Astrocyte (in vitro differentiated cells and primary cell): Measurements from ENCODE around the gene DIP2C. TPM values are rescaled to one million over a fixed set of nuclear protein-coding genes. Genes with fewer than 3 reads are reported as not detected.

Experiments
- DNase-seq: peaks from one replicate; pipeline ENCODE4 v3.0.0-alpha.2; 2010; ENCODE audit warnings: low read depth
- FAIRE-seq: peaks from 2 replicates; lab custom pipeline; 2011; peaks lifted over from hg19 to GRCh38; lab: Jason Lieb, UNC
- H2AFZ ChIP-seq: 2 replicates; pipeline ENCODE4 v1.6.0; 2012; ENCODE audit warnings: low read depth, low read length, inconsistent platforms
- H3K27ac ChIP-seq: 2 replicates; pipeline ENCODE4 v1.5.1; 2011; ENCODE audit warnings: low read depth, low read length, inconsistent platforms
- H3K27me3 ChIP-seq: 2 replicates; pipeline ENCODE4 v1.6.0; 2011; ENCODE audit warnings: low read length, inconsistent platforms; ENCODE audit not compliant: insufficient read depth
- H3K36me3 ChIP-seq: 2 replicates; pipeline ENCODE4 v1.5.1; 2011; ENCODE audit warnings: low read length, inconsistent platforms; ENCODE audit not compliant: insufficient read depth
- H3K4me1 ChIP-seq: 2 replicates; pipeline ENCODE4 v1.5.1; 2011; ENCODE audit warnings: low read length, inconsistent platforms; ENCODE audit not compliant: insufficient read depth
- H3K4me2 ChIP-seq: 2 replicates; pipeline ENCODE4 v1.6.0; 2012; ENCODE audit warnings: low read length, inconsistent platforms
- H3K4me3 ChIP-seq: 2 replicates; pipeline ENCODE4 v1.5.1; 2011; ENCODE audit warnings: low read depth, mild to moderate bottlenecking, low read length, inconsistent platforms; ENCODE audit not compliant: insufficient read depth
- H3K79me2 ChIP-seq: 2 replicates; pipeline ENCODE4 v1.6.0; 2012; ENCODE audit warnings: mild to moderate bottlenecking, low read length, inconsistent platforms; ENCODE audit not compliant: insufficient read depth
- H3K9ac ChIP-seq: 2 replicates; pipeline ENCODE4 v1.6.0; 2012; ENCODE audit warnings: mild to moderate bottlenecking, low read length, inconsistent platforms
- H3K9me3 ChIP-seq: 2 replicates; pipeline ENCODE4 v1.5.1; 2012; ENCODE audit warnings: low read depth, mild to moderate bottlenecking, low read length, inconsistent platforms; ENCODE audit not compliant: insufficient read depth
- H4K20me1 ChIP-seq: 2 replicates; pipeline ENCODE4 v1.6.0; 2012; ENCODE audit warnings: low read length, inconsistent platforms; ENCODE audit not compliant: insufficient read depth
- H3K27ac Mint-ChIP-seq: one replicate; pipeline ENCODE4 v1.8.0; 2021; ENCODE audit warnings: mild to moderate bottlenecking, mixed read lengths; ENCODE audit not compliant: unreplicated experiment
- H3K27me3 Mint-ChIP-seq: one replicate; pipeline ENCODE4 v1.8.0; 2021; ENCODE audit warnings: low read depth, mixed read lengths; ENCODE audit not compliant: unreplicated experiment
- H3K36me3 Mint-ChIP-seq: one replicate; pipeline ENCODE4 v1.8.0; 2021; ENCODE audit warnings: low read depth, mixed read lengths; ENCODE audit not compliant: unreplicated experiment
- H3K4me1 Mint-ChIP-seq: one replicate; pipeline ENCODE4 v1.8.0; 2021; ENCODE audit warnings: low read depth, mixed read lengths; ENCODE audit not compliant: unreplicated experiment
- H3K4me3 Mint-ChIP-seq: one replicate; pipeline ENCODE4 v1.8.0; 2021; ENCODE audit warnings: mild to moderate bottlenecking, moderate library complexity, mixed read lengths; ENCODE audit not compliant: unreplicated experiment
- H3K9me3 Mint-ChIP-seq: one replicate; pipeline ENCODE4 v1.8.0; 2021; ENCODE audit warnings: mild to moderate bottlenecking, mixed read lengths; ENCODE audit not compliant: unreplicated experiment
- CTCF ChIP-seq: IDR thresholded peaks from 2 replicates; pipeline ENCODE4 v1.5.1; 2011; ENCODE audit warnings: low read depth, mild to moderate bottlenecking, inconsistent platforms, low read length, moderate library complexity; ENCODE audit not compliant: insufficient read depth
- EZH2 ChIP-seq: IDR thresholded peaks from 2 replicates; pipeline ENCODE4 v1.6.1; 2012; ENCODE audit warnings: mild to moderate bottlenecking, low read length, inconsistent platforms; ENCODE audit not compliant: insufficient read depth
- total RNA-seq: library from RNA; stranded (reverse); gene quantifications from 2 replicates; pipeline ENCODE4 v1.2.1, GENCODE V29; 2021

Gene DIP2C
- total RNA-seq, 1 donor from 2014 or later = 27.3 TPM

GRCh38 chr10:443459-443858 lies 246.0 kb downstream of the DIP2C start:
- TF ChIP-seq EZH2 = no peak
- no peak overlapping the region for H3K27ac ChIP-seq
- Mint-ChIP-seq H3K4me1 (no peaks in the 10 kb centered on the region), H3K27me3 (no peaks in the 10 kb centered on the region), H3K9me3 (no peaks in the 10 kb centered on the region), H3K36me3 (peaks cover 28% of the 10 kb centered on the region), H3K4me3 (no peak overlapping the region), H3K27ac (no peak overlapping the region)
- no peak overlapping the region for H3K4me3 ChIP-seq
- no peak overlapping the region for H3K4me2 ChIP-seq
- peaks cover 10% of the 10 kb centered on the region for H3K79me2 ChIP-seq
- H3K36me3 ChIP-seq = no peaks in the 10 kb centered on the region
- H4K20me1 ChIP-seq = peaks cover 38% of the 10 kb centered on the region
- no peak overlapping the region for H3K9ac ChIP-seq
- FAIRE-seq (no peak), DNase-seq (no peak)
- no peak overlapping the region for H2AFZ ChIP-seq
- H3K9me3 ChIP-seq = no peaks in the 10 kb centered on the region
- H3K27me3 ChIP-seq = no peaks in the 10 kb centered on the region
- no peaks in the 10 kb centered on the region for H3K4me1 ChIP-seq

- no peaks in the 10 kb centered on the region for H3K9me3 ChIP-seq
- Mint-ChIP-seq H3K4me1 (no peaks in the 10 kb centered on the region), H3K9me3 (no peaks in the 10 kb centered on the region), H3K27ac (no peak overlapping the region), H3K27me3 (no peaks in the 10 kb centered on the region), H3K4me3 (no peak overlapping the region), H3K36me3 (peaks cover 34% of the 10 kb centered on the region)
- H3K4me3 ChIP-seq = no peak overlapping the region
- H3K79me2 ChIP-seq = peaks cover 10% of the 10 kb centered on the region
- H3K4me1 ChIP-seq = no peaks in the 10 kb centered on the region
- TF ChIP-seq EZH2 (no peak), CTCF (no peak)
- H3K27ac ChIP-seq = no peak overlapping the region
- no peaks in the 10 kb centered on the region for H3K27me3 ChIP-seq
- no peaks in the 10 kb centered on the region for H3K36me3 ChIP-seq
- no peak overlapping the region for H3K9ac ChIP-seq
- no peak for DNase-seq
- peaks cover 32% of the 10 kb centered on the region for H4K20me1 ChIP-seq
- no peak overlapping the region for H2AFZ ChIP-seq
- FAIRE-seq = no peak
- H3K4me2 ChIP-seq = no peak overlapping the region
Measured at GRCh38 chr10:442209-442608, 247.3 kb downstream of the DIP2C start.

- Histone ChIP-seq H3K4me1 (no peaks in the 10 kb centered on the region), H3K27ac (no peak overlapping the region), H3K27me3 (no peaks in the 10 kb centered on the region), H3K36me3 (no peaks in the 10 kb centered on the region), H3K9ac (no peak overlapping the region), H3K4me3 (no peak overlapping the region), H4K20me1 (peaks cover 31% of the 10 kb centered on the region), H2AFZ (no peak overlapping the region), H3K9me3 (no peaks in the 10 kb centered on the region), H3K4me2 (no peak overlapping the region), H3K79me2 (peaks cover 7% of the 10 kb centered on the region)
- Mint-ChIP-seq H3K36me3 (peaks cover 35% of the 10 kb centered on the region), H3K27ac (no peak overlapping the region), H3K9me3 (no peaks in the 10 kb centered on the region), H3K4me3 (no peak overlapping the region), H3K27me3 (no peaks in the 10 kb centered on the region), H3K4me1 (no peaks in the 10 kb centered on the region)
- FAIRE-seq (no peak), DNase-seq (no peak)
- no peak for TF ChIP-seq EZH2
- no peak for TF ChIP-seq CTCF
Measured at GRCh38 chr10:441659-442058, 247.8 kb downstream of the DIP2C start.
